MM.1S (cell line): ENCODE measurements around the gene INHBE.

Experiments used
- DNase-seq: peaks from one replicate; pipeline ENCODE4 v3.0.0-alpha.2; 2015
- H2AFZ ChIP-seq: fragments of 300-600 bp; sonication (generic); 2 replicates; pipeline ENCODE4 v1.6.0; 2016; ENCODE audit warnings: antibody characterized with exemption, low read length
- H3F3A ChIP-seq: fragments of 300-600 bp; sonication (generic); 2 replicates; pipeline ENCODE4 v1.6.1; 2016; ENCODE audit warnings: mild to moderate bottlenecking, antibody characterized with exemption, low read length, moderate library complexity, mixed read lengths; ENCODE audit not compliant: insufficient read depth
- H3K27ac ChIP-seq: fragments of 300-600 bp; sonication (generic); 2 replicates; pipeline ENCODE4 v1.5.1; 2016; ENCODE audit warnings: mild to moderate bottlenecking, low read length
- H3K27me3 ChIP-seq: fragments of 300-600 bp; sonication (generic); replicated peaks from 2 replicates; pipeline ENCODE4 v1.6.0; 2016; ENCODE audit warnings: low read length; ENCODE audit not compliant: insufficient read depth
- H3K36me3 ChIP-seq: fragments of 300-600 bp; sonication (generic); replicated peaks from 2 replicates; pipeline ENCODE4 v1.6.1; 2016; ENCODE audit warnings: mild to moderate bottlenecking, low read length, mixed read lengths; ENCODE audit not compliant: insufficient read depth
- H3K4me1 ChIP-seq: fragments of 300-600 bp; sonication (generic); 2 replicates; pipeline ENCODE4 v1.6.1; 2016; ENCODE audit warnings: low read length, mixed read lengths
- H3K4me2 ChIP-seq: fragments of 300-600 bp; sonication (generic); 2 replicates; pipeline ENCODE4 v1.6.0; 2016; ENCODE audit warnings: low read depth, low read length
- H3K4me3 ChIP-seq: fragments of 300-600 bp; sonication (generic); 2 replicates; pipeline ENCODE4 v1.5.1; 2016; ENCODE audit warnings: low read length, mixed read lengths
- H3K79me2 ChIP-seq: fragments of 300-600 bp; sonication (generic); 2 replicates; pipeline ENCODE4 v1.6.1; 2016; ENCODE audit warnings: mixed run types, low read length, mixed read lengths
- H3K9ac ChIP-seq: fragments of 300-600 bp; sonication (generic); 2 replicates; pipeline ENCODE4 v1.6.1; 2016; ENCODE audit warnings: low read length, mixed read lengths
- H3K9me2 ChIP-seq: fragments of 300-600 bp; sonication (generic); replicated peaks from 2 replicates; pipeline ENCODE4 v1.6.1; 2016; ENCODE audit warnings: mild to moderate bottlenecking, low read length, mixed read lengths; ENCODE audit not compliant: insufficient read depth
- H3K9me3 ChIP-seq: fragments of 300-600 bp; sonication (generic); replicated peaks from 2 replicates; pipeline ENCODE4 v1.6.1; 2016; ENCODE audit warnings: mild to moderate bottlenecking, low read length, mixed read lengths; ENCODE audit not compliant: insufficient read depth
- H4K20me1 ChIP-seq: fragments of 300-600 bp; sonication (generic); 2 replicates; pipeline ENCODE4 v1.6.1; 2016; ENCODE audit warnings: mild to moderate bottlenecking, low read length, moderate library complexity, mixed read lengths; ENCODE audit not compliant: insufficient read depth
- EZH2 ChIP-seq: fragments of 300-600 bp; sonication (generic); optimal IDR thresholded peaks from 2 replicates; pipeline ENCODE3; 2017; ENCODE audit warnings: low read depth, mild to moderate bottlenecking, antibody characterized with exemption, low read length, mixed read lengths
- EZH2phosphoT487 ChIP-seq: fragments of 300-600 bp; sonication (generic); IDR thresholded peaks from 2 replicates; pipeline ENCODE4 v1.6.1; 2018; ENCODE audit warnings: antibody characterized with exemption, low read length
- TF ChIP-seq, protein P1 (sequence below): fragments of 300-600 bp; sonication (generic); IDR thresholded peaks from 2 replicates; pipeline ENCODE4 v1.5.1; 2016; ENCODE audit warnings: antibody characterized with exemption, low read length, mixed read lengths

The INHBE gene

DNA sequence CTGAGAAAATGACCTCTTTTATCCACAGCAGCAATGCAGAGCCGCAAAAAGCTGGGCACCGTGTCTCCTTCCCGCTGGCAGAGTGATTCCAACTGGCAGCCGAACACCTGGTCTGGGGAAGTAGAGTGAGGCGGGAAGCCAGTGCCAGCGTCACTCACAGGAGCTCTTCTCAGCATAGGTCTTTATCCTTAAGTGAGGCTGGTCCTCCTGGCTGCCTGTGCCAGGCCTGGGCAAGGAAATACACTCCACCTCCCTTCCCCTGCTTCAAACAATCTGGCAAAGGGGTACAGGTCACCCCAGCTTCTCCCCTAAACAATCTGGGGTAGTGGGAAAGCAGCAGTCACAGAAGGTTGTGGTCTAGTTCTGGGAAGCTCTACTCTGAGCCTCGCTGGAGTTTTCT lies 19.8 kb downstream of the INHBE start:
- no peak overlapping the region for H3K4me3 ChIP-seq
- peaks cover 8% of the 10 kb centered on the region; the same call in 1 of the 2 replicates for H3K4me1 ChIP-seq
- H3K36me3 ChIP-seq = no peaks in the 10 kb centered on the region
- no peak for TF ChIP-seq EZH2
- no peak for TF ChIP-seq EZH2phosphoT487
- TF ChIP-seq, protein P1, sequence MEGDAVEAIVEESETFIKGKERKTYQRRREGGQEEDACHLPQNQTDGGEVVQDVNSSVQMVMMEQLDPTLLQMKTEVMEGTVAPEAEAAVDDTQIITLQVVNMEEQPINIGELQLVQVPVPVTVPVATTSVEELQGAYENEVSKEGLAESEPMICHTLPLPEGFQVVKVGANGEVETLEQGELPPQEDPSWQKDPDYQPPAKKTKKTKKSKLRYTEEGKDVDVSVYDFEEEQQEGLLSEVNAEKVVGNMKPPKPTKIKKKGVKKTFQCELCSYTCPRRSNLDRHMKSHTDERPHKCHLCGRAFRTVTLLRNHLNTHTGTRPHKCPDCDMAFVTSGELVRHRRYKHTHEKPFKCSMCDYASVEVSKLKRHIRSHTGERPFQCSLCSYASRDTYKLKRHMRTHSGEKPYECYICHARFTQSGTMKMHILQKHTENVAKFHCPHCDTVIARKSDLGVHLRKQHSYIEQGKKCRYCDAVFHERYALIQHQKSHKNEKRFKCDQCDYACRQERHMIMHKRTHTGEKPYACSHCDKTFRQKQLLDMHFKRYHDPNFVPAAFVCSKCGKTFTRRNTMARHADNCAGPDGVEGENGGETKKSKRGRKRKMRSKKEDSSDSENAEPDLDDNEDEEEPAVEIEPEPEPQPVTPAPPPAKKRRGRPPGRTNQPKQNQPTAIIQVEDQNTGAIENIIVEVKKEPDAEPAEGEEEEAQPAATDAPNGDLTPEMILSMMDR = no peak
- H3K9me2 ChIP-seq = no peaks in the 10 kb centered on the region
- no peaks in the 10 kb centered on the region for H3F3A ChIP-seq
- no peak overlapping the region for H2AFZ ChIP-seq
- no peak overlapping the region for H3K27ac ChIP-seq
- no peaks in the 10 kb centered on the region for H4K20me1 ChIP-seq
- no peaks in the 10 kb centered on the region for H3K27me3 ChIP-seq
- H3K9ac ChIP-seq = no peak overlapping the region
- no peaks in the 10 kb centered on the region for H3K9me3 ChIP-seq
- no peak overlapping the region for H3K4me2 ChIP-seq
- no peak for DNase-seq
- H3K79me2 ChIP-seq = no peaks in the 10 kb centered on the region

DNA sequence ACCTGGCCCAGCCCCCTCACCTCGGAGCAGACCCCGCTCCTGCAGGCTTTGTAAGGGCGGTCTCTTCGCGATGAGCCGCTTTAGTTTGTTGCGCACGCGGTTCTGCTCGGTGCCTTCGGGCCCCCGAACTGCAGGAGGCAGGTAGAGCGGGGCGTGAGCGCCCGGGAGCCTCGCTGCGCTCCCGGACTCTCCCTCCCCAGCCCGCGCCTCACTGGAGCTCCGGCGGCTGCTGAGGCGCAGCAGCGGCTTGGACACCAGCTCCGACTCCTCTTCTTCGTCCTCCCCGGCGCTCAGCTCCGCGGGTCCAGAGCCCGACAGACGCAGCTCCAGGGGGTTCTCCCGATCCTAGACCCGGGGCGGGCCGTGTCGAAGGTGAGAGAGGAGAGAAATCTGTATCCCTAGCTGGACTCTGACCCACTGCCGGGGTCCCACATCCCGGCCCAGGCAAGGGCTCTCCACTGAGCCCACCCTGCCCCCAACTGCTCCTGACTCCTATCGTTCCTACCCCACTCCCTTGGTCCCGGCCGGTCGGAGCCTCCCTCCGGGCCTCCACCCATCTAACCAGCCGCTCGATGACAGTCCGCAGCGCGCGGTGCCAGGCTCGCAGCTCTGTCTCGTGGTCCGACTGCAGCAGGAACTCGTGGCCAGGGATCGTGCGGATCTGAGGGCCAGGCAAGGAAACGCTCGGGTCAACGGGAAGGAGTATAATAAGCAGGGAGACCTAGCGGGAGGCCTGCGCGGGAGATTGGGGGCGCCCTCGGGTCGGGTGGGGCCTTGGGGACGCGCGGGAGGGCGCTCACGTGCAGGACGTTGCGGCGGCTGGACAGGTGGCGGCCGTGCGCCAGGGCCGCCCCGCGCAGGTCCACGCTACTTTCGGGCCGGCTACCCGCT lies 20.4 kb downstream of the INHBE start:
- no peak overlapping the region for H3K9ac ChIP-seq
- H3K27ac ChIP-seq = no peak overlapping the region
- no peak overlapping the region for H3K4me3 ChIP-seq
- H3F3A ChIP-seq = no peaks in the 10 kb centered on the region
- no peaks in the 10 kb centered on the region for H3K9me3 ChIP-seq
- TF ChIP-seq EZH2phosphoT487 = no peak
- TF ChIP-seq, protein P1 = no peak
- TF ChIP-seq EZH2 = no peak
- DNase-seq = no peak
- no peaks in the 10 kb centered on the region for H3K27me3 ChIP-seq
- H4K20me1 ChIP-seq = no peaks in the 10 kb centered on the region
- no peaks in the 10 kb centered on the region for H3K79me2 ChIP-seq
- H3K4me1 ChIP-seq = peaks cover 8% of the 10 kb centered on the region; the same call in 1 of the 2 replicates
- no peaks in the 10 kb centered on the region for H3K36me3 ChIP-seq
- H3K9me2 ChIP-seq = no peaks in the 10 kb centered on the region
- no peak overlapping the region for H2AFZ ChIP-seq
- no peak overlapping the region for H3K4me2 ChIP-seq

DNA sequence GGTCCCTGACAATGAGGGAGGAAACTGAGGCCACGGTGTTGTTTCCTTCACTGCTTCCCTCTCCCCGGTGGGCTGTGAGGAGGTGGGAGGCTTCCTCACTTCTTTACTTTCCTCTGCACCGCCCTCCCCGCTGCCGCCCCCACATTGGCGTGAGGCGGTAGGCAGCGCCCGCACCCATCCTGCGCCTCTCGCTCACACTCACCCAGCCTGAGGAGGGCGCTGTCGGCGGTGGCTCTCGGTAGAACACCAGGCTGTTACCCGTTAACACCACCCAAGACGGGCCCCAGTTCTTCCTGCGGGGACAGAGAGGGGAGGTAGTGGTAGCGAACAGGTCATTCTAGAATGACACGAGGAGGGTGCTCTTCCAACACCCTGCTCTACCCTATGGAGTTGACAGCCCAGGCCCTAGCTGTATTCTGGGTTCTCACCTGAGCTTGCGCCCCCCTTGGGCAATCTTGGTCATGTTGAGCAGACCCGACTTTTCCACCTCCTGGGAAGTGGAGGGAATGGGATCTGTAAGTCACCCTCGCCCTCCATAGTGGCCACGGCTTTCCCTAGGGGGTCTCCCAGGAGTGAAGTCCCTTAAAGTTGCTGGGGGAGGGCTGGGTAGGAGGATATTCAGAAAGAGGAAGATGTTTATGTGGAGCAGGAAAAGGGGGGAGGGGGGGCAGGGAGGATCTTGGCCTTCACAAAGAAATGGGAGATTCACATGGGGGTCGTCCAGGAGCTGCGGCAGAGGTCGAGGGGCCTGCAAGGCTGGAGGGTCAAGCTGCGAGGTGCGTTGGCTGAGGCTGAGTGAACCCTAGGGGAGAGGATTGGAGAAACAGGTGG lies 21.3 kb downstream of the INHBE start:
- no peak overlapping the region for H3K27ac ChIP-seq
- H2AFZ ChIP-seq = no peak overlapping the region

More for the DNA sequence above, 21.3 kb downstream of the INHBE start:
- peaks cover 8% of the 10 kb centered on the region; the same call in 1 of the 2 replicates for H3K4me1 ChIP-seq
- H3K79me2 ChIP-seq = no peaks in the 10 kb centered on the region
- no peak for DNase-seq
- no peaks in the 10 kb centered on the region for H3K9me2 ChIP-seq
- no peaks in the 10 kb centered on the region for H3K27me3 ChIP-seq
- no peaks in the 10 kb centered on the region for H4K20me1 ChIP-seq
- no peak overlapping the region for H3K4me3 ChIP-seq
- H3K36me3 ChIP-seq = no peaks in the 10 kb centered on the region
- TF ChIP-seq, protein P1 = no peak
- TF ChIP-seq EZH2phosphoT487 = no peak
- TF ChIP-seq EZH2 = no peak
- no peaks in the 10 kb centered on the region for H3F3A ChIP-seq
- H3K4me2 ChIP-seq = no peak overlapping the region
- H3K9me3 ChIP-seq = no peaks in the 10 kb centered on the region
- no peak overlapping the region for H3K9ac ChIP-seq
